IMR-90 (cell line): ENCODE results near the gene TEX35. TPM values are rescaled to one million over a fixed set of nuclear protein-coding genes. Genes with fewer than 3 reads are reported as not detected.

ENCODE experiments used
- ATAC-seq: fragments of 200-7000 bp; cut with Tn5 transposase; 2 replicates; pipeline ENCODE4 v1.9.1; 2020; ENCODE audit warnings: low read depth, mild to moderate bottlenecking, moderate library complexity
- BruUV-seq: library from RNA; stranded (reverse); fragments of 400-500 nt; replicated peaks from 2 replicates; lab custom pipeline; 2021; lab: Mats Ljungman, UMichigan
- CTCF ChIA-PET: fragments of 300-600 bp; formaldehyde crosslinking; extraction: SDS; loops from one replicate; lab custom pipeline; 2021; ENCODE audit warnings: antibody characterized with exemption; lab: Yijun Ruan, JAX
- POLR2A ChIA-PET: fragments of 300-600 bp; sonication (Branson Sonifier 250); formaldehyde crosslinking; loops from one replicate; lab custom pipeline; 2022; ENCODE audit warnings: antibody characterized with exemption; ENCODE audit not compliant: unreplicated experiment; lab: Charles Lee
- DNase-seq: peaks from one replicate; pipeline ENCODE4 v3.0.0; 2013
- H2AFZ ChIP-seq: replicated peaks from 2 replicates; pipeline ENCODE3; 2013; ENCODE audit warnings: low read length, mild to moderate bottlenecking; ENCODE audit not compliant: poor library complexity
- H2AK5ac ChIP-seq: 2 replicates; pipeline ENCODE4 v1.6.1; 2013; ENCODE audit warnings: low read depth, low read length, inconsistent platforms
- H2AK9ac ChIP-seq: replicated peaks from 2 replicates; pipeline ENCODE3; 2013; ENCODE audit warnings: mild to moderate bottlenecking, low read depth, low read length, moderate library complexity; ENCODE audit not compliant: poor library complexity
- H2BK120ac ChIP-seq: 2 replicates; pipeline ENCODE4 v1.6.1; 2013; ENCODE audit warnings: low read depth, low read length, inconsistent platforms
- H2BK15ac ChIP-seq: 3 replicates; pipeline ENCODE4 v1.6.1; 2013; ENCODE audit warnings: low read depth, low read length, inconsistent platforms
- H2BK20ac ChIP-seq: 2 replicates; pipeline ENCODE4 v1.6.1; 2013; ENCODE audit warnings: low read depth, mild to moderate bottlenecking, inconsistent platforms, low read length, moderate library complexity
- H2BK5ac ChIP-seq: 2 replicates; pipeline ENCODE4 v1.6.1; 2013; ENCODE audit warnings: mild to moderate bottlenecking, low read depth, low read length, inconsistent platforms; ENCODE audit not compliant: poor library complexity, severe bottlenecking
- H3K14ac ChIP-seq: replicated peaks from 2 replicates; pipeline ENCODE4 v1.6.1; 2013; ENCODE audit warnings: low read depth, low read length, inconsistent platforms
- H3K18ac ChIP-seq: 2 replicates; pipeline ENCODE4 v1.6.1; 2013; ENCODE audit warnings: low read depth, low read length, control low read depth
- H3K23ac ChIP-seq: 2 replicates; pipeline ENCODE4 v1.6.1; 2013; ENCODE audit warnings: low read depth, low read length, inconsistent platforms
- H3K27ac ChIP-seq: 2 replicates; pipeline ENCODE4 v1.5.1; 2013; ENCODE audit warnings: mild to moderate bottlenecking, control low read depth, low read length; ENCODE audit not compliant: insufficient read depth
- H3K27me3 ChIP-seq: 2 replicates; pipeline ENCODE4 v1.6.1; 2013; ENCODE audit warnings: low read length; ENCODE audit not compliant: control insufficient read depth, insufficient read depth
- H3K36me3 ChIP-seq: 2 replicates; pipeline ENCODE4 v1.6.1; 2013; ENCODE audit warnings: low read length, mixed read lengths; ENCODE audit not compliant: control insufficient read depth, insufficient read depth
- H3K4ac ChIP-seq: 2 replicates; pipeline ENCODE4 v1.6.1; 2013; ENCODE audit warnings: low read depth, low read length, inconsistent platforms
- H3K4me1 ChIP-seq: 2 replicates; pipeline ENCODE4 v1.6.1; 2013; ENCODE audit warnings: low read length, mixed read lengths; ENCODE audit not compliant: control insufficient read depth, insufficient read depth
- H3K4me2 ChIP-seq: 2 replicates; pipeline ENCODE4 v1.6.1; 2013; ENCODE audit warnings: low read depth, mild to moderate bottlenecking, control low read depth, low read length, moderate library complexity
- H3K4me3 ChIP-seq: 2 replicates; pipeline ENCODE4 v1.5.1; 2013; ENCODE audit warnings: low read depth, mild to moderate bottlenecking, control low read depth, low read length, moderate library complexity; ENCODE audit not compliant: insufficient read depth
- H3K56ac ChIP-seq: 2 replicates; pipeline ENCODE4 v1.6.1; 2013; ENCODE audit warnings: low read length, inconsistent platforms; ENCODE audit not compliant: insufficient read depth; ENCODE audit errors: extremely low read depth
- H3K79me1 ChIP-seq, 2 experiments: 2 replicates each; pipeline ENCODE4 v1.6.1; 2013; ENCODE audit warnings: low read length in 2 of 2, inconsistent platforms in 1 of 2, low read depth in 1 of 2
- H3K9ac ChIP-seq: 2 replicates; pipeline ENCODE4 v1.6.1; 2013; ENCODE audit warnings: low read depth, low read length, control low read depth
- H3K9me1 ChIP-seq: 2 replicates; pipeline ENCODE4 v1.6.1; 2013; ENCODE audit warnings: low read length, inconsistent platforms; ENCODE audit not compliant: insufficient read depth
- H3K9me3 ChIP-seq: 2 replicates; pipeline ENCODE4 v1.6.1; 2013; ENCODE audit warnings: low read length; ENCODE audit not compliant: control insufficient read depth, insufficient read depth
- H4K20me1 ChIP-seq: 2 replicates; pipeline ENCODE4 v1.6.1; 2013; ENCODE audit warnings: low read length, inconsistent platforms; ENCODE audit not compliant: insufficient read depth
- H4K5ac ChIP-seq: 2 replicates; pipeline ENCODE4 v1.6.1; 2013; ENCODE audit warnings: mild to moderate bottlenecking, low read depth, low read length, control low read depth
- H4K8ac ChIP-seq, 2 experiments: 2 replicates each; pipeline ENCODE4 v1.6.1; 2013; ENCODE audit warnings: low read depth in 2 of 2, low read length in 2 of 2, control low read depth in 1 of 2, inconsistent platforms in 1 of 2
- H4K91ac ChIP-seq: 2 replicates; pipeline ENCODE4 v1.6.1; 2013; ENCODE audit warnings: low read depth, low read length, inconsistent platforms; ENCODE audit not compliant: insufficient read depth
- BHLHE40 ChIP-seq: fragments of 150-350 bp; IDR thresholded peaks from 2 replicates; pipeline ENCODE4 v1.6.1; 2016; ENCODE audit warnings: mild to moderate bottlenecking, low read depth, low read length
- CEBPB ChIP-seq: IDR thresholded peaks from 2 replicates; pipeline ENCODE4 v1.6.1; 2012; ENCODE audit warnings: low read depth, low read length, improper control_type of control experiment
- CTCF ChIP-seq: conservative IDR thresholded peaks from 2 replicates; pipeline ENCODE4 v1.5.1; 2012; ENCODE audit warnings: mild to moderate bottlenecking, low read depth, low read length, improper control_type of control experiment
- ELK1 ChIP-seq: fragments of 150-350 bp; IDR thresholded peaks from 2 replicates; pipeline ENCODE4 v1.6.1; 2016; ENCODE audit warnings: low read depth, mild to moderate bottlenecking, low read length, moderate library complexity, borderline replicate concordance
- FOS ChIP-seq: fragments of 150-350 bp; IDR thresholded peaks from 2 replicates; pipeline ENCODE4 v1.6.1; 2016; ENCODE audit warnings: low read depth, low read length
- MXI1 ChIP-seq: IDR thresholded peaks from 2 replicates; pipeline ENCODE4 v1.6.1; 2012; ENCODE audit warnings: low read depth, mild to moderate bottlenecking, low read length, moderate library complexity, borderline replicate concordance
- NFE2L2 ChIP-seq: fragments of 150-350 bp; IDR thresholded peaks from 2 replicates; pipeline ENCODE4 v1.6.1; 2016; ENCODE audit warnings: low read depth, mild to moderate bottlenecking, low read length
- RAD21 ChIP-seq: IDR thresholded peaks from 2 replicates; pipeline ENCODE4 v1.6.1; 2012; ENCODE audit warnings: low read length, improper control_type of control experiment
- RCOR1 ChIP-seq: IDR thresholded peaks from 2 replicates; pipeline ENCODE4 v1.6.1; 2012; ENCODE audit warnings: mild to moderate bottlenecking, low read length, improper control_type of control experiment; ENCODE audit not compliant: insufficient replicate concordance
- RFX5 ChIP-seq: IDR thresholded peaks from 2 replicates; pipeline ENCODE4 v1.8.0; 2012; ENCODE audit warnings: low read depth, mild to moderate bottlenecking, low read length, moderate library complexity
- SMC3 ChIP-seq: fragments of 150-350 bp; IDR thresholded peaks from 2 replicates; pipeline ENCODE4 v1.6.1; 2016; ENCODE audit warnings: low read depth, mild to moderate bottlenecking, antibody characterized with exemption, low read length, moderate library complexity
- USF2 ChIP-seq: fragments of 150-350 bp; IDR thresholded peaks from 2 replicates; pipeline ENCODE4 v1.6.1; 2017; ENCODE audit warnings: mild to moderate bottlenecking, antibody characterized with exemption, low read length, low read depth
- WGBS, 2 experiments: methylation state at CpG; one replicate each; pipeline versions ENCODE4 v1.1.5 to v1.1.7; 2013; ENCODE audit warnings: missing lambda C conversion rate in 2 of 2; ENCODE audit not compliant: insufficient read length in 1 of 2; ENCODE audit errors: extremely low coverage in 2 of 2; 5-methylcytosine and 5-hydroxymethylcytosine counted together
- dilution Hi-C: fragments of 300-500 bp; cut with HindIII; formaldehyde crosslinking; loops from one replicate; pipeline ENCODE4 v1.14.3; 2018; ENCODE audit warnings: low sequenced_read_pairs; ENCODE audit not compliant: unreplicated experiment
- in situ Hi-C: fragments of 300-500 bp; cut with MboI; formaldehyde crosslinking; loops from 3 replicates; pipeline ENCODE4 v1.14.3; 2019; ENCODE audit warnings: low sequenced_read_pairs, inconsistent platforms, mixed read lengths
- intact Hi-C: fragments of 100-400 bp; cut with micrococcal nuclease; formaldehyde crosslinking; loops from 2 replicates; pipeline ENCODE4 v1.10.0; 2022
- polyA plus RNA-seq, 3 experiments: library from polyadenylated mRNA; depleted of rRNA; stranded (reverse); fragments of >200 nt; gene quantifications; 2 replicates each; pipeline ENCODE4 v1.2.3, GENCODE V29; 2012; ENCODE audit warnings: low replicate concordance in 1 of 3
- total RNA-seq: library from RNA; depleted of rRNA; stranded (reverse); fragments of >200 nt; gene quantifications from 2 replicates; pipeline ENCODE4 v1.2.3, GENCODE V29; 2012

TEX35 gene
- total and polyA plus RNA-seq, 2 of the 4 experiments (the other 2 are of a cell fraction): 0.05 TPM; not detected in 1

- Histone ChIP-seq H3K14ac (no peak overlapping the region), H3K4me3 (no peak overlapping the region), H3K79me1 (no peaks in the 10 kb centered on the region), H4K8ac (no peak overlapping the region), H3K9me1 (no peaks in the 10 kb centered on the region), H3K9me3 (no peaks in the 10 kb centered on the region), H2BK15ac (no peak overlapping the region), H3K9ac (no peak overlapping the region), H4K5ac (no peak overlapping the region), H3K27ac (no peak overlapping the region), H2BK120ac (no peak overlapping the region), H3K18ac (no peak overlapping the region), H4K20me1 (no peaks in the 10 kb centered on the region), H2BK20ac (no peak overlapping the region), H3K56ac (no peak overlapping the region), H2AFZ (no peak overlapping the region), H4K91ac (no peak overlapping the region), H2BK5ac (no peak overlapping the region), H3K36me3 (no peaks in the 10 kb centered on the region), H3K4me2 (no peak overlapping the region), H3K23ac (no peak overlapping the region), H3K27me3 (peaks cover 3% of the 10 kb centered on the region; the same call in 1 of the 2 replicates), H2AK9ac (no peak overlapping the region), H2AK5ac (no peak overlapping the region), H3K4me1 (no peaks in the 10 kb centered on the region), H3K4ac (no peak overlapping the region)
- ATAC-seq: no peak
- intact Hi-C loops (loop anchor here (10.0 kb wide), 1 partner anchor 540 kb away; no protein-coding TSS in a partner anchor), in situ Hi-C loops (no loop called here), dilution Hi-C loops (no loop called here)
- WGBS, 2 experiments: no CpG with 5 or more reads among the region's 1 CpG
- BruUV-seq: no TSS peak
- no peak for DNase-seq
- CTCF ChIA-PET: no interaction called here
- TF ChIP-seq FOS (no peak), RCOR1 (no peak), CTCF (no peak), RFX5 (no peak), BHLHE40 (no peak), ELK1 (no peak), MXI1 (no peak), SMC3 (no peak), USF2 (no peak), CEBPB (no peak), NFE2L2 (no peak), RAD21 (no peak)
- POLR2A ChIA-PET: no interaction called here
Measured at GRCh38 chr1:178495158-178495557, 17.8 kb upstream of the TEX35 start.
